ENCODE results near the gene SLC7A14.

DNA sequence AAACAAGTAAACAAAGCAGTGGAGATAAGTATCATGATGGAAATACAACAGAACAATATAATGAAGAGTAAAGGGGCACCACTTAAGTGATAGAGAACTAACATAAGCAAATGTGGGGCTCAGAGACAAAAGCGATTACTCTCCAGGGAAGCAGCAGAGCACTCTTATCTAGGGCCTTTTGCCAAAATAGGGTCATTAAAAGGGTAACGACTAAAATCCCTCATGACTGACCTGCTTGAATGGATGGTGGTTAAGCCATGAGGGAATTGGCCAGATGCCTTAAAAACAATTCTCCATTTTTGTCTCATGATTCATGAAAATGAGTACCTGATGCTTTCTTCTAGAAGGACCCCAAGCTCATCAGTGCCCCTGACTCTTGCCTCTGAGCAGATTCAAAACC is 3.2 kb upstream of the SLC7A14 start:
- no peak for TF ChIP-seq CTCF (IDR thresholded peaks at IDR 0.05; ENCODE audit: low read depth, low read length)
- TF ChIP-seq POLR2A (IDR thresholded peaks at IDR 0.05; ENCODE audit: extremely low read depth, insufficient read length), result no peak
- no peak for TF ChIP-seq MAX (IDR thresholded peaks at IDR 0.05; ENCODE audit: low read depth, low read length)

Measured in NB4 (cell line).